ENCODE results near the gene LRRC59. TPM values are rescaled to one million over a fixed set of nuclear protein-coding genes. Genes with fewer than 3 reads are reported as not detected.

LRRC59 gene
- total and polyA plus RNA-seq, 2 of the 4 experiments (the other 2 are of a cell fraction) = 139 to 233 TPM

- no peaks in the 10 kb centered on the region for H3K9me3 ChIP-seq (ENCODE audit: control insufficient read depth, insufficient read depth, low read length)
- no peak overlapping the region for H3K4ac ChIP-seq (ENCODE audit: low read depth, low read length)
- no peak overlapping the region for H4K8ac ChIP-seq (ENCODE audit: low read depth in 2 of 2, low read length in 2 of 2)
- H2AK9ac ChIP-seq (replicated peaks; ENCODE audit: low read depth, low read length, poor library complexity) = no peak overlapping the region
- ChIA-PET CTCF (no interaction called here), POLR2A (ENCODE audit: unreplicated experiment) (no interaction called here)
- no peak for DNase-seq
- no peak overlapping the region for H2BK5ac ChIP-seq (ENCODE audit: low read depth, low read length, poor library complexity, severe bottlenecking)
- no peak overlapping the region for H3K4me2 ChIP-seq (ENCODE audit: low read depth, low read length)
- no peak overlapping the region for H3K23ac ChIP-seq (ENCODE audit: low read depth, low read length)
- H3K14ac ChIP-seq (replicated peaks; ENCODE audit: low read depth, low read length) = no peak overlapping the region
- BruUV-seq (replicated peaks) = no TSS peak
- no CpG with 5 or more reads among the region's 5 CpGs for WGBS, 2 experiments (ENCODE audit: extremely low coverage in 2 of 2, insufficient read length in 1 of 2)
- no peak overlapping the region for H2BK120ac ChIP-seq (ENCODE audit: low read depth, low read length)
- dilution Hi-C loops (cut with HindIII; ENCODE audit: low sequenced_read_pairs, unreplicated experiment) = no loop called here
- no peak overlapping the region for H2BK20ac ChIP-seq (ENCODE audit: low read depth, low read length)
- H3K9ac ChIP-seq (ENCODE audit: low read depth, low read length) = no peak overlapping the region
- in situ Hi-C loops (cut with MboI; ENCODE audit: low sequenced_read_pairs) = no loop called here
- H3K27me3 ChIP-seq (ENCODE audit: control insufficient read depth, insufficient read depth, low read length) = no peaks in the 10 kb centered on the region
- TF ChIP-seq MAZ (IDR thresholded peaks at IDR 0.05; ENCODE audit: borderline replicate concordance, low read depth, low read length) (no peak), USF2 (IDR thresholded peaks at IDR 0.05; ENCODE audit: low read depth, low read length) (no peak), CHD1 (IDR thresholded peaks at IDR 0.05; ENCODE audit: low read depth, low read length) (no peak), CEBPB (IDR thresholded peaks at IDR 0.05; ENCODE audit: low read depth, low read length) (no peak), MAFK (IDR thresholded peaks at IDR 0.05; ENCODE audit: low read depth, low read length) (no peak), RFX5 (IDR thresholded peaks at IDR 0.05; ENCODE audit: low read depth, low read length) (no peak), SMC3 (IDR thresholded peaks at IDR 0.05; ENCODE audit: low read depth, low read length) (no peak), RAD21 (IDR thresholded peaks at IDR 0.05; ENCODE audit: low read length) (no peak), BHLHE40 (IDR thresholded peaks at IDR 0.05; ENCODE audit: low read depth, low read length) (no peak), CTCF (conservative IDR thresholded peaks at IDR 0.05; ENCODE audit: low read depth, low read length) (no peak), POLR2A (IDR thresholded peaks at IDR 0.05; ENCODE audit: low read depth, low read length) (no peak), FOS (IDR thresholded peaks at IDR 0.05; ENCODE audit: low read depth, low read length) (no peak), MXI1 (IDR thresholded peaks at IDR 0.05; ENCODE audit: borderline replicate concordance, low read depth, low read length) (no peak), RCOR1 (IDR thresholded peaks at IDR 0.05; ENCODE audit: insufficient replicate concordance, low read length) (no peak)
- intact Hi-C loops (cut with micrococcal nuclease) = no loop called here
- no peaks in the 10 kb centered on the region for H3K4me1 ChIP-seq (ENCODE audit: control insufficient read depth, insufficient read depth, low read length)
- no peak overlapping the region for H2AFZ ChIP-seq (replicated peaks; ENCODE audit: low read length, poor library complexity)
- no peak overlapping the region for H4K5ac ChIP-seq (ENCODE audit: low read depth, low read length)
- no peak overlapping the region for H3K27ac ChIP-seq (ENCODE audit: insufficient read depth, low read length)
- peaks cover 15% of the 10 kb centered on the region for H3K36me3 ChIP-seq (ENCODE audit: control insufficient read depth, insufficient read depth, low read length)
- H3K4me3 ChIP-seq (ENCODE audit: insufficient read depth, low read depth, low read length) = no peak overlapping the region
- peaks cover 4% of the 10 kb centered on the region; the same call in 1 of the 2 replicates for H3K9me1 ChIP-seq (ENCODE audit: insufficient read depth, low read length)
- H2BK15ac ChIP-seq (ENCODE audit: low read depth, low read length) = no peak overlapping the region
- no peak for ATAC-seq (ENCODE audit: low read depth)
- H3K56ac ChIP-seq (ENCODE audit: extremely low read depth, insufficient read depth, low read length) = no peak overlapping the region
- no peak overlapping the region for H2AK5ac ChIP-seq (ENCODE audit: low read depth, low read length)
- H3K18ac ChIP-seq (ENCODE audit: low read depth, low read length) = no peak overlapping the region
- no peak overlapping the region for H4K91ac ChIP-seq (ENCODE audit: insufficient read depth, low read depth, low read length)
- peaks cover 17 to 34% of the 10 kb centered on the region in 2 experiments; a peak in 3 of 4 replicates for H3K79me1 ChIP-seq (ENCODE audit: low read depth in 1 of 2, low read length in 2 of 2)
- H4K20me1 ChIP-seq (ENCODE audit: insufficient read depth, low read length) = peaks cover 12% of the 10 kb centered on the region
These were observed 21.3 kb downstream of the LRRC59 start for GRCh38 chr17:50375858-50376538.
